Epithelial cell of esophagus (primary cell): ENCODE data around the gene CTNNA2.
A peak's percentile ranks its signal among the peaks of the same experiment; 100 is the strongest.

Source experiments
- DNase-seq: peaks from one replicate; pipeline ENCODE4 v3.0.0; 2010; ENCODE audit warnings: low read depth
- H3K4me3 ChIP-seq: 2 replicates; pipeline ENCODE4 v1.5.1; 2011; ENCODE audit warnings: mild to moderate bottlenecking, low read length, control low read depth
- TF ChIP-seq, protein P1 (sequence below): IDR thresholded peaks from 2 replicates; pipeline ENCODE4 v1.5.1; 2011; ENCODE audit warnings: low read depth, mild to moderate bottlenecking, low read length, control low read depth, inconsistent platforms; ENCODE audit not compliant: insufficient read depth; ENCODE audit errors: missing control alignments

The CTNNA2 gene

DNA sequence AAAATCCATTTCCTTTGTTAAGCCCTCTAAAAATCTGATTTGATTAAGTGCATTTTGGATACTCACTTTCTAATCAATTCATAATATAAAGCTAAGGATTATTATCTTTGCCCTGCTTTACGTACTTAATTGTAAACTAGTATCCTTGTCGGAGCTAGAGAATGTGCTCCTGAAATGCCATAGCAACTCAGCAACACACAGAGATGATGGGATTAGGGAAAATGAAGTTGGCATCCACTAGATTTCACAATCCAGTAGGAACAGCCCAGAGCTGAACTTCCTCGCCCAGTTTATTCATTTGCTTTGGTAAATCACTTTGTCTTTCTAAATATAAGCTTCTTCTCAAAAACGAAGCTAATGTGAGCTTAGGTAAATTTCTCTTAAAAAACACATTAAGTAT lies 386.3 kb downstream of the CTNNA2 start:
- no peak overlapping the region for H3K4me3 ChIP-seq
- no peak for DNase-seq
- TF ChIP-seq, protein P1, sequence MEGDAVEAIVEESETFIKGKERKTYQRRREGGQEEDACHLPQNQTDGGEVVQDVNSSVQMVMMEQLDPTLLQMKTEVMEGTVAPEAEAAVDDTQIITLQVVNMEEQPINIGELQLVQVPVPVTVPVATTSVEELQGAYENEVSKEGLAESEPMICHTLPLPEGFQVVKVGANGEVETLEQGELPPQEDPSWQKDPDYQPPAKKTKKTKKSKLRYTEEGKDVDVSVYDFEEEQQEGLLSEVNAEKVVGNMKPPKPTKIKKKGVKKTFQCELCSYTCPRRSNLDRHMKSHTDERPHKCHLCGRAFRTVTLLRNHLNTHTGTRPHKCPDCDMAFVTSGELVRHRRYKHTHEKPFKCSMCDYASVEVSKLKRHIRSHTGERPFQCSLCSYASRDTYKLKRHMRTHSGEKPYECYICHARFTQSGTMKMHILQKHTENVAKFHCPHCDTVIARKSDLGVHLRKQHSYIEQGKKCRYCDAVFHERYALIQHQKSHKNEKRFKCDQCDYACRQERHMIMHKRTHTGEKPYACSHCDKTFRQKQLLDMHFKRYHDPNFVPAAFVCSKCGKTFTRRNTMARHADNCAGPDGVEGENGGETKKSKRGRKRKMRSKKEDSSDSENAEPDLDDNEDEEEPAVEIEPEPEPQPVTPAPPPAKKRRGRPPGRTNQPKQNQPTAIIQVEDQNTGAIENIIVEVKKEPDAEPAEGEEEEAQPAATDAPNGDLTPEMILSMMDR, result no peak

DNA sequence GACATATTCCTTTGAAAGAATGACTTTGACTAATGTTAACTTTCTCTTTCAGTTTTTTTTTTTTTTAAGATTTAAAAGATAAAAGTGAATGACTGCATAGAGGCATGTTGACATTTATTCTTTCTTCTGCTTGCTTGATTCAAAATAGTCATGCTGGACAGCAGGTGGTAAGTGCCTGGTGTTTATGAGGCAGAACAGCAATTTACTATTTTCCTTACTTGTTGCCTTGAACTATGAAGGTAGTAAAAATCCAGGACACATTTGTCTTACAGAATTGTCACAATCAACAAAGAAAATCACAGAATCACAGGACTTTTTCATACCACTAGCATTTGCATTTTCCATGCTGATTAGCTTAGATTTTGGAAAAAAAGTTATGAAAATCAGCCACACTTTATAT lies 388.3 kb downstream of the CTNNA2 start:
- no peak for DNase-seq
- H3K4me3 ChIP-seq, result no peak overlapping the region
- TF ChIP-seq, protein P1, result no peak

DNA sequence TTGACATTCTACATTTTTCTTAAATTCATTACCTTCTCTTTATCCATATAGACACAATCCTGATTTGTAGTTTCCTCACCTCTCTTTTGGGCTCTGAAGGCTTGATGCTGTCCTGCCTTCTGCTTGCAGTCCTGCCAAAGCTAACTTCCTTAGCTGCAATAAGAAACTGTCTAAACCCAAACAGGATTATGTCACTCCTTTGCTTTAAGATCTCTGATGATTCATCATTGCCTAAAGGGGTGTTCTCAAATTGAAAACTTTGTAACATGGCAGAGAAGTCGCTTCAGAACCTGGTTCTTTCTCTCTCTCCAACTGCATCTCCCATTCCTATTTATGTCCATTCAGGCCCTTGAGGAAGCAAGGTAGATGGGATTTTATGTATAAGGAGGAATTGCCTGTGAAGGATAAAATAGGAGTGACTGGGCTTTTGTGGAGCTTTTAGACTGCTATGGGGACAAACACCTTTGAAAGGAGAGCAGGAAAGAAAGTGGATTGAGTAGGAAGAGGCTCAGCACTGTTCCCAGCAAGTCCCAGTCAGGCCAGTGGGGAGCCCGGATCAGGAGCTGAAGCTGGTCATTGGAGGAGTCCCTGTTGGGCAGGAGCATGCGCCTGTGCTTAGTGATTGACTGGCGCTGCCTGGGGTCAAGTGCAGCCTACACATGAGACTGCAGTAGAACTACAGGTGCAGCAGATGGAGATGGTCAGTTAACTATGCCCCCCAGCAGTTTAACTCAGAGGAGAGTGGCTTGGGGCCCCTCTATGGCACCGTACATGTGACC lies 390.6 kb downstream of the CTNNA2 start:
- no peak overlapping the region for H3K4me3 ChIP-seq
- DNase-seq, result peak; percentile 34
- TF ChIP-seq, protein P1, result no peak

DNA sequence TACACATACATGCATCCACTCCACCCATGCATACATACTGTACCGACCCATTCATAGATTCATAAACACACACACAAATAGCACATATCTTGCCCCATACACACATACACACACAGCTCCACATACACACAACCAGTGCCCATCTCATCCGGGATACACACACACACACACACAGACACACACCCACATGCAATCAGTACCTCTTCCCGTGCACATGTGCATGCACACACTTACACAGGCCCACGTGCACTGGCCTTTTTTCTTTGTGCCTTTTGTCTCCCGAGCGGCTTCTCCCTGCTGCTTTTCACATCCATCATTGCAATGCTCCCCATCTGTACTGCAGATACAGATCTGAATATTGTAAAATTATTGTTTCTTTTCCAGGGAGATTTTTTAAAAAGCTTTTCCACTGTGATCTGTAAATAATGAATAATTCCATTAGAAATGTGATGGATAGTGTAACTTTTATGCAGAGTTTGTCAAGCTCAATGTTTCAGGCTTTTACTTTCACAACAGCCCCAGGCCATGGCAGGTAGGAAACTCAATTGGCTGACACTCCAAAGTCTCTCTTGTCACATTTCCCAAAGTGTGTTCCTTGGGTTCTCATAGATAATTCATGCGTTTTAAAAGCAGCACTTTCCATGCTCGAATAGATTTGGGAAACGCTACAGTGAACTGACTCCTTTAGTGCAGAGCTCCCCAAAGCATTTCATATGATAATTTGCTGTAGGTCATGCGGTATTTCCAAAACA lies 393.5 kb downstream of the CTNNA2 start:
- no peak overlapping the region for H3K4me3 ChIP-seq
- TF ChIP-seq, protein P1, result no peak
- no peak for DNase-seq

DNA sequence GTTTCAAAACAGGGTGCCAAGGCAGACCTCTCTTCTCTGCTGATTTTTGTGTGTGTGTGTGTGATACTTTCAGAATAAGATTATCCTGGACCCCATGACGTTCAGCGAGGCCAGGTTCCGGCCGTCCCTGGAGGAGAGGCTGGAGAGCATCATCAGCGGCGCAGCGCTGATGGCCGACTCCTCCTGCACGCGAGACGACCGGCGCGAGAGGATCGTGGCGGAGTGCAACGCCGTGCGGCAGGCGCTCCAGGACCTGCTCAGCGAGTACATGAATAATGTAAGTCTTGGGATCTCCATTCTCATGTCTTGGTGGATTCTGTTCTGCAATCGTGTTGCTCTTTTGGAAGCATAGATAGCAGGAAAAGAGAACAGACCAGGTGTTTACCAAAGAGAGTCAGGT lies 396.7 kb downstream of the CTNNA2 start:
- no peak for DNase-seq
- H3K4me3 ChIP-seq, result no peak overlapping the region
- TF ChIP-seq, protein P1, result no peak

DNA sequence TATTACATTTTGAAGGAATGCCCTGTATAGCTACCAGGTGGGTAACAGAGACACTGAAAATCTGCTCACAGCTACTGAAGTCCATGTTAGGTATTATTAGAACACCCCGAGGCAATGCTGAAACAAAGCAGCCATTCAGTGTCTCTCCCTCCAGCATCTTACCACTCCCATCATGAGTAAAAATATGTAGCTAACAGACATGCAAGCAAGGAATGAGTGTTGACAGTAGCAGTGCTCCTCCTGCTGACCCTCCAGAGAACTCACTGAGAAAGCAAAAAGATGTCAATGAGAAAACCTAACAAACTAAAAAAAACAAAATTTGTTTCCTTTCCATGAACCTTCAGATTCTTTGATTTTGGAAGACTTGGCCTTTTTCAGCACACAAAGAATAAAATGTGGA lies 397.8 kb downstream of the CTNNA2 start:
- TF ChIP-seq, protein P1, result no peak
- no peak overlapping the region for H3K4me3 ChIP-seq
- no peak for DNase-seq
